Neural cell (in vitro differentiated cells): ENCODE results near the gene HRC.

Experiments
- EP300 ChIP-seq: fragments of 450-650 bp; conservative IDR thresholded peaks from 2 replicates; pipeline ENCODE4 v1.6.1; 2014; ENCODE audit warnings: antibody characterized with exemption, mild to moderate bottlenecking, moderate library complexity; ENCODE audit not compliant: poor library complexity, severe bottlenecking
- EZH2 ChIP-seq: fragments of 200-600, 300-800 bp; shearing (Covaris generic), sonication (generic); IDR thresholded peaks from 2 replicates; pipeline ENCODE4 v1.6.1; 2014; ENCODE audit warnings: antibody characterized with exemption, low read length, borderline replicate concordance, mild to moderate bottlenecking; ENCODE audit not compliant: insufficient read depth, poor library complexity, severe bottlenecking
- MXI1 ChIP-seq: fragments of 450-650 bp; conservative IDR thresholded peaks from 2 replicates; pipeline ENCODE4 v1.6.1; 2014; ENCODE audit warnings: antibody characterized with exemption, mild to moderate bottlenecking; ENCODE audit not compliant: poor library complexity, severe bottlenecking
- POLR2AphosphoS5 ChIP-seq: IDR thresholded peaks from 2 replicates; pipeline ENCODE4 v1.6.1; 2012
- RAD21 ChIP-seq: fragments of 450-650 bp; conservative IDR thresholded peaks from 2 replicates; pipeline ENCODE4 v1.6.1; 2014; ENCODE audit warnings: antibody characterized with exemption, mild to moderate bottlenecking, moderate library complexity
- SMC3 ChIP-seq: fragments of 450-650 bp; conservative IDR thresholded peaks from 2 replicates; pipeline ENCODE4 v1.6.1; 2014; ENCODE audit warnings: antibody characterized with exemption, mild to moderate bottlenecking, moderate library complexity; ENCODE audit not compliant: poor library complexity
- TAF1 ChIP-seq: IDR thresholded peaks from 2 replicates; pipeline ENCODE4 v1.6.1; 2012; ENCODE audit warnings: low read depth
- TF ChIP-seq, protein P1 (sequence below): fragments of 450-650 bp; IDR thresholded peaks from 2 replicates; pipeline ENCODE4 v1.5.1; 2014; ENCODE audit warnings: antibody characterized with exemption, mild to moderate bottlenecking, moderate library complexity; ENCODE audit not compliant: poor library complexity, severe bottlenecking
- TF ChIP-seq, protein P2 (sequence below): IDR thresholded peaks from 2 replicates; pipeline ENCODE4 v1.6.1; 2012; ENCODE audit warnings: borderline replicate concordance

DNA sequence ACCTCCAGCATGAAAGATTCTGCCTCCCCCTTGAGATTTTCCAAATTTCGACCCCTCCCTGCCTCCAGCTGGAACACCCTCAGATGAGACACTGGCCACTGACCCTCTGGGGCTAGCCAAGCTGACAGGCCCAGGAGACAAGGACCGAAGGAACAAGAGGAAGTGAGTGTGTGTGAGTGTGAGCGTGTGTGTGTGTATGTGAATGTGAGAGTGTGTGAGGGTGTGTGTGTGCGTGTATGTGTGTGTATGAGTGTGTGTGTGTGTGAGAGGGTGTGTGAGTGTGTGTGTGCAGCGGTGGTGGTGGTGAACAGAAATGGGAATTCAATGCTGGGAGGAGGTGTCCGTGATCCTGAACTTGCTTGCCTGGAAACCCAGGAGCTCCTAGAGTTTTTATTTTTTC lies 13.8 kb downstream of the HRC start:
- TF ChIP-seq, protein P1, sequence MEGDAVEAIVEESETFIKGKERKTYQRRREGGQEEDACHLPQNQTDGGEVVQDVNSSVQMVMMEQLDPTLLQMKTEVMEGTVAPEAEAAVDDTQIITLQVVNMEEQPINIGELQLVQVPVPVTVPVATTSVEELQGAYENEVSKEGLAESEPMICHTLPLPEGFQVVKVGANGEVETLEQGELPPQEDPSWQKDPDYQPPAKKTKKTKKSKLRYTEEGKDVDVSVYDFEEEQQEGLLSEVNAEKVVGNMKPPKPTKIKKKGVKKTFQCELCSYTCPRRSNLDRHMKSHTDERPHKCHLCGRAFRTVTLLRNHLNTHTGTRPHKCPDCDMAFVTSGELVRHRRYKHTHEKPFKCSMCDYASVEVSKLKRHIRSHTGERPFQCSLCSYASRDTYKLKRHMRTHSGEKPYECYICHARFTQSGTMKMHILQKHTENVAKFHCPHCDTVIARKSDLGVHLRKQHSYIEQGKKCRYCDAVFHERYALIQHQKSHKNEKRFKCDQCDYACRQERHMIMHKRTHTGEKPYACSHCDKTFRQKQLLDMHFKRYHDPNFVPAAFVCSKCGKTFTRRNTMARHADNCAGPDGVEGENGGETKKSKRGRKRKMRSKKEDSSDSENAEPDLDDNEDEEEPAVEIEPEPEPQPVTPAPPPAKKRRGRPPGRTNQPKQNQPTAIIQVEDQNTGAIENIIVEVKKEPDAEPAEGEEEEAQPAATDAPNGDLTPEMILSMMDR = no peak
- no peak for TF ChIP-seq MXI1
- TF ChIP-seq SMC3 = no peak
- TF ChIP-seq RAD21 = no peak
- TF ChIP-seq, protein P2, sequence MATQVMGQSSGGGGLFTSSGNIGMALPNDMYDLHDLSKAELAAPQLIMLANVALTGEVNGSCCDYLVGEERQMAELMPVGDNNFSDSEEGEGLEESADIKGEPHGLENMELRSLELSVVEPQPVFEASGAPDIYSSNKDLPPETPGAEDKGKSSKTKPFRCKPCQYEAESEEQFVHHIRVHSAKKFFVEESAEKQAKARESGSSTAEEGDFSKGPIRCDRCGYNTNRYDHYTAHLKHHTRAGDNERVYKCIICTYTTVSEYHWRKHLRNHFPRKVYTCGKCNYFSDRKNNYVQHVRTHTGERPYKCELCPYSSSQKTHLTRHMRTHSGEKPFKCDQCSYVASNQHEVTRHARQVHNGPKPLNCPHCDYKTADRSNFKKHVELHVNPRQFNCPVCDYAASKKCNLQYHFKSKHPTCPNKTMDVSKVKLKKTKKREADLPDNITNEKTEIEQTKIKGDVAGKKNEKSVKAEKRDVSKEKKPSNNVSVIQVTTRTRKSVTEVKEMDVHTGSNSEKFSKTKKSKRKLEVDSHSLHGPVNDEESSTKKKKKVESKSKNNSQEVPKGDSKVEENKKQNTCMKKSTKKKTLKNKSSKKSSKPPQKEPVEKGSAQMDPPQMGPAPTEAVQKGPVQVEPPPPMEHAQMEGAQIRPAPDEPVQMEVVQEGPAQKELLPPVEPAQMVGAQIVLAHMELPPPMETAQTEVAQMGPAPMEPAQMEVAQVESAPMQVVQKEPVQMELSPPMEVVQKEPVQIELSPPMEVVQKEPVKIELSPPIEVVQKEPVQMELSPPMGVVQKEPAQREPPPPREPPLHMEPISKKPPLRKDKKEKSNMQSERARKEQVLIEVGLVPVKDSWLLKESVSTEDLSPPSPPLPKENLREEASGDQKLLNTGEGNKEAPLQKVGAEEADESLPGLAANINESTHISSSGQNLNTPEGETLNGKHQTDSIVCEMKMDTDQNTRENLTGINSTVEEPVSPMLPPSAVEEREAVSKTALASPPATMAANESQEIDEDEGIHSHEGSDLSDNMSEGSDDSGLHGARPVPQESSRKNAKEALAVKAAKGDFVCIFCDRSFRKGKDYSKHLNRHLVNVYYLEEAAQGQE = no peak
- no peak for TF ChIP-seq EZH2
- no peak for TF ChIP-seq POLR2AphosphoS5
- no peak for TF ChIP-seq EP300
- TF ChIP-seq TAF1 = no peak
